Activated naive CD8-positive, alpha-beta T cell treated with anti-CD3 and anti-CD28 coated beads, Interleukin-2, amount 50 U/mL, for 24 hours (primary cell): ENCODE results near the gene MARK3.

Experiments
- ATAC-seq: fragments of 150-1000 bp; cut with Tn5 transposase; one replicate; pipeline ENCODE4 v1.10.0; 2021
- DNase-seq: peaks from one replicate; pipeline ENCODE4 v3.0.0; 2021
- H3K27ac Mint-ChIP-seq: one replicate; pipeline ENCODE4 v1.8.0; 2021; ENCODE audit warnings: mild to moderate bottlenecking, mixed read lengths
- H3K27me3 Mint-ChIP-seq: one replicate; pipeline ENCODE4 v1.8.0; 2021; ENCODE audit warnings: mixed read lengths
- H3K36me3 Mint-ChIP-seq: one replicate; pipeline ENCODE4 v1.8.0; 2021; ENCODE audit warnings: low read depth, mixed read lengths
- H3K4me1 Mint-ChIP-seq: one replicate; pipeline ENCODE4 v1.8.0; 2021; ENCODE audit warnings: mixed read lengths
- H3K4me3 Mint-ChIP-seq: one replicate; pipeline ENCODE4 v1.8.0; 2021; ENCODE audit warnings: mild to moderate bottlenecking, moderate library complexity, mixed read lengths
- H3K9me3 Mint-ChIP-seq: one replicate; pipeline ENCODE4 v1.8.0; 2021; ENCODE audit warnings: mixed read lengths

The MARK3 gene

GRCh38 chr14:103536693-103537092 is 151.5 kb downstream of the MARK3 start:
- Mint-ChIP-seq H3K27me3 (peaks cover 2% of the 10 kb centered on the region), H3K36me3 (no peaks in the 10 kb centered on the region)

GRCh38 chr14:103537175-103537990 is 152.2 kb downstream of the MARK3 start:
- Mint-ChIP-seq H3K27me3 (peaks cover 2% of the 10 kb centered on the region), H3K9me3 (no peaks in the 10 kb centered on the region), H3K27ac (no peak overlapping the region), H3K4me3 (no peak overlapping the region), H3K36me3 (no peaks in the 10 kb centered on the region), H3K4me1 (no peaks in the 10 kb centered on the region)
- DNase-seq = no peak
- ATAC-seq = no peak

More at GRCh38 chr14:103536693-103537092, 151.5 kb downstream of the MARK3 start:
- H3K27ac Mint-ChIP-seq = no peak overlapping the region
- peaks cover under 1% of the 10 kb centered on the region for H3K4me1 Mint-ChIP-seq
- DNase-seq = no peak
- no peaks in the 10 kb centered on the region for H3K9me3 Mint-ChIP-seq
- H3K4me3 Mint-ChIP-seq = no peak overlapping the region
- no peak for ATAC-seq

GRCh38 chr14:103538291-103539055 is 153.3 kb downstream of the MARK3 start:
- Mint-ChIP-seq H3K27ac (no peak overlapping the region), H3K9me3 (no peaks in the 10 kb centered on the region), H3K4me3 (no peak overlapping the region), H3K27me3 (peaks cover 2% of the 10 kb centered on the region), H3K4me1 (no peaks in the 10 kb centered on the region), H3K36me3 (no peaks in the 10 kb centered on the region)
- DNase-seq (no peak), ATAC-seq (peak; percentile 7)

- H3K9me3 Mint-ChIP-seq = no peaks in the 10 kb centered on the region
- H3K4me3 Mint-ChIP-seq = no peak overlapping the region
- H3K4me1 Mint-ChIP-seq = no peaks in the 10 kb centered on the region
- DNase-seq (no peak), ATAC-seq (no peak)
- no peak overlapping the region for H3K27ac Mint-ChIP-seq
- peaks cover 2% of the 10 kb centered on the region for H3K27me3 Mint-ChIP-seq
- H3K36me3 Mint-ChIP-seq = no peaks in the 10 kb centered on the region
Observed at GRCh38 chr14:103539056-103539825, 154.0 kb downstream of the MARK3 start.

- Mint-ChIP-seq H3K27ac (no peak overlapping the region), H3K9me3 (no peaks in the 10 kb centered on the region), H3K27me3 (peaks cover 2% of the 10 kb centered on the region), H3K4me1 (no peaks in the 10 kb centered on the region), H3K4me3 (no peak overlapping the region), H3K36me3 (no peaks in the 10 kb centered on the region)
- ATAC-seq (no peak), DNase-seq (no peak)
Observed at GRCh38 chr14:103540821-103541708, 155.8 kb downstream of the MARK3 start.

- Mint-ChIP-seq H3K4me3 (no peak overlapping the region), H3K9me3 (no peaks in the 10 kb centered on the region), H3K4me1 (no peaks in the 10 kb centered on the region), H3K36me3 (no peaks in the 10 kb centered on the region), H3K27ac (no peak overlapping the region), H3K27me3 (peaks cover 2% of the 10 kb centered on the region)
- ATAC-seq = no peak
- no peak for DNase-seq
Observed at GRCh38 chr14:103541709-103542604, 156.7 kb downstream of the MARK3 start.

- H3K9me3 Mint-ChIP-seq = no peaks in the 10 kb centered on the region
- ATAC-seq = no peak
- no peak overlapping the region for H3K4me3 Mint-ChIP-seq
- H3K27ac Mint-ChIP-seq = no peak overlapping the region
- no peaks in the 10 kb centered on the region for H3K4me1 Mint-ChIP-seq
- no peak for DNase-seq
- peaks cover 2% of the 10 kb centered on the region for H3K27me3 Mint-ChIP-seq
- H3K36me3 Mint-ChIP-seq = no peaks in the 10 kb centered on the region
Observed at GRCh38 chr14:103542605-103543088, 157.4 kb downstream of the MARK3 start.

GRCh38 chr14:103543140-103543539 is 157.9 kb downstream of the MARK3 start:
- ATAC-seq = no peak
- peaks cover 2% of the 10 kb centered on the region for H3K27me3 Mint-ChIP-seq
- no peak overlapping the region for H3K27ac Mint-ChIP-seq
- no peaks in the 10 kb centered on the region for H3K4me1 Mint-ChIP-seq
- H3K4me3 Mint-ChIP-seq = no peak overlapping the region
- no peak for DNase-seq
- H3K9me3 Mint-ChIP-seq = no peaks in the 10 kb centered on the region
- no peaks in the 10 kb centered on the region for H3K36me3 Mint-ChIP-seq

GRCh38 chr14:103543721-103544387 is 158.6 kb downstream of the MARK3 start:
- no peak for ATAC-seq
- no peak overlapping the region for H3K4me3 Mint-ChIP-seq
- H3K36me3 Mint-ChIP-seq = no peaks in the 10 kb centered on the region
- no peaks in the 10 kb centered on the region for H3K4me1 Mint-ChIP-seq
- peaks cover 2% of the 10 kb centered on the region for H3K27me3 Mint-ChIP-seq
- H3K27ac Mint-ChIP-seq = no peak overlapping the region
- H3K9me3 Mint-ChIP-seq = no peaks in the 10 kb centered on the region
- DNase-seq = no peak

- DNase-seq (no peak), ATAC-seq (no peak)
- no peak overlapping the region for H3K27ac Mint-ChIP-seq
- no peak overlapping the region for H3K4me3 Mint-ChIP-seq
- H3K27me3 Mint-ChIP-seq = no peaks in the 10 kb centered on the region
- no peaks in the 10 kb centered on the region for H3K4me1 Mint-ChIP-seq
- no peaks in the 10 kb centered on the region for H3K36me3 Mint-ChIP-seq
- H3K9me3 Mint-ChIP-seq = no peaks in the 10 kb centered on the region
Observed at GRCh38 chr14:103544388-103545218, 159.4 kb downstream of the MARK3 start.

- Mint-ChIP-seq H3K4me3 (no peak overlapping the region), H3K36me3 (no peaks in the 10 kb centered on the region), H3K9me3 (no peaks in the 10 kb centered on the region), H3K27ac (no peak overlapping the region), H3K4me1 (no peaks in the 10 kb centered on the region), H3K27me3 (no peaks in the 10 kb centered on the region)
- no peak for ATAC-seq
- DNase-seq = no peak
Observed at GRCh38 chr14:103545219-103545914, 160.2 kb downstream of the MARK3 start.
